ENCODE measurements around the gene WASF1. TPM values are rescaled to one million over a fixed set of nuclear protein-coding genes. Genes with fewer than 3 reads are reported as not detected.
A peak's percentile ranks its signal among the peaks of the same experiment; 100 is the strongest.

Gene WASF1
- total RNA-seq, result 1 to 10 TPM; 2.1 to 8.8 (median 3.7) TPM
- 1 to 10 TPM; 1.2 to 3.0 (median 2.3) TPM for polyA plus RNA-seq
- long read RNA-seq, donor 1, partial matches to known transcripts, result 0 of 4 reads
- long read RNA-seq, donor 1, other reads (novel, unspliced or antisense), result 0 of 4 reads
- long read RNA-seq, donor 2, partial matches to known transcripts, result 0 of 1 reads
- long read RNA-seq, donor 2, other reads (novel, unspliced or antisense), result 0 of 1 reads

GRCh38 chr6:110179406-110180227, at the start of gene WASF1:
TSS of gene WASF1 (minus strand) at chr6:110179670. CDS start at chr6:110127601, 52,069 bp downstream.
- peak within 1 kb of the TSS; percentile 64 to 99 (median 84) for H3K4me3 ChIP-seq
- peaks cover 0 to 23% (median 0%) of the 10 kb centered on the region in 7 donors for H3K27me3 ChIP-seq (replicated peaks in 1 of 7)
- TF ChIP-seq POLR2AphosphoS5 (IDR thresholded peaks at IDR 0.05) (peak; percentile 67 to 84 (median 84)), POLR2A (IDR thresholded peaks at IDR 0.05) (no peak)
- TF ChIP-seq, protein P1, sequence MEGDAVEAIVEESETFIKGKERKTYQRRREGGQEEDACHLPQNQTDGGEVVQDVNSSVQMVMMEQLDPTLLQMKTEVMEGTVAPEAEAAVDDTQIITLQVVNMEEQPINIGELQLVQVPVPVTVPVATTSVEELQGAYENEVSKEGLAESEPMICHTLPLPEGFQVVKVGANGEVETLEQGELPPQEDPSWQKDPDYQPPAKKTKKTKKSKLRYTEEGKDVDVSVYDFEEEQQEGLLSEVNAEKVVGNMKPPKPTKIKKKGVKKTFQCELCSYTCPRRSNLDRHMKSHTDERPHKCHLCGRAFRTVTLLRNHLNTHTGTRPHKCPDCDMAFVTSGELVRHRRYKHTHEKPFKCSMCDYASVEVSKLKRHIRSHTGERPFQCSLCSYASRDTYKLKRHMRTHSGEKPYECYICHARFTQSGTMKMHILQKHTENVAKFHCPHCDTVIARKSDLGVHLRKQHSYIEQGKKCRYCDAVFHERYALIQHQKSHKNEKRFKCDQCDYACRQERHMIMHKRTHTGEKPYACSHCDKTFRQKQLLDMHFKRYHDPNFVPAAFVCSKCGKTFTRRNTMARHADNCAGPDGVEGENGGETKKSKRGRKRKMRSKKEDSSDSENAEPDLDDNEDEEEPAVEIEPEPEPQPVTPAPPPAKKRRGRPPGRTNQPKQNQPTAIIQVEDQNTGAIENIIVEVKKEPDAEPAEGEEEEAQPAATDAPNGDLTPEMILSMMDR (IDR thresholded peaks at IDR 0.05 in 8 of 11, conservative IDR thresholded peaks at IDR 0.05 in 3 of 11), result peak in 4 of 11 experiments; percentile 24 to 49 (median 30)
- H3K4me1 ChIP-seq, result peaks cover 25 to 59% (median 47%) of the 10 kb centered on the region in 6 donors
- no peaks in the 10 kb centered on the region for H3K9me3 ChIP-seq
- H3K27ac ChIP-seq, result peak within 1 kb of the TSS; percentile 80 to 93 (median 88)
- peak; percentile 96 for DNase-seq
- WGBS, 5 donors, result 0 to 1% (median 1%) methylated on average over 32 to 62 of the region's 62 CpGs
- intact Hi-C loops (cut with DNase I; ENCODE audit: low total_unique reads), result no loop called here
- H3K36me3 ChIP-seq, result no peaks in the 10 kb centered on the region

DNA sequence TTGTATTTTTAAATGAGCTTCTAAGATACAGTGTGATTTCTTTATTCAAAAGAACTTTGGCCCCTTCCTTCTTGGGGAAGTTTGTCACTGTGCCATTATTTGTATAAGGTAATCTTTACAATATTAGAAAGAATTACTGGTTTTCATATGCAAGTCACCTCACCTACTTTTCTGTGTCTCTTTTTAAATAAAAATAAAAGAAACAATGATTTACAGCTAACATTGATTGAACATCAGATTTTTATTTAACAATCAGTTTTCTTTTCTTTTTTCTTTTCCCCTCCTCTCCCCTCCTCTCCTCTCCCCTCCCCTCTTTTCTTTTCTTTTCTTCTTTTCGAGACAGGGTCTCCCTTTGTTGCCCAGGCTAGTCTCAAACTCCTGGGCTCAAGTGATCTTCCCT, 46.8 kb upstream of the WASF1 start:
- Histone ChIP-seq H3K27ac (no peak overlapping the region), H3K4me1 (peaks cover 0 to 3% (median 0%) of the 10 kb centered on the region in 6 donors), H3K4me3 (no peak overlapping the region), H3K27me3 (replicated peaks in 1 of 7) (no peaks in the 10 kb centered on the region), H3K36me3 (peaks cover 3 to 98% (median 45%) of the 10 kb centered on the region in 6 donors), H3K9me3 (no peaks in the 10 kb centered on the region)
- no peak for DNase-seq
- intact Hi-C loops (cut with DNase I; ENCODE audit: low total_unique reads), result no loop called here
- no peak for TF ChIP-seq POLR2A (IDR thresholded peaks at IDR 0.05)
- no peak for TF ChIP-seq POLR2AphosphoS5 (IDR thresholded peaks at IDR 0.05)
- TF ChIP-seq, protein P1 (IDR thresholded peaks at IDR 0.05 in 8 of 11, conservative IDR thresholded peaks at IDR 0.05 in 3 of 11), result no peak
- 90 to 100% (median 95%) methylated on average over 1 of the region's 1 CpG for WGBS, 5 donors

DNA sequence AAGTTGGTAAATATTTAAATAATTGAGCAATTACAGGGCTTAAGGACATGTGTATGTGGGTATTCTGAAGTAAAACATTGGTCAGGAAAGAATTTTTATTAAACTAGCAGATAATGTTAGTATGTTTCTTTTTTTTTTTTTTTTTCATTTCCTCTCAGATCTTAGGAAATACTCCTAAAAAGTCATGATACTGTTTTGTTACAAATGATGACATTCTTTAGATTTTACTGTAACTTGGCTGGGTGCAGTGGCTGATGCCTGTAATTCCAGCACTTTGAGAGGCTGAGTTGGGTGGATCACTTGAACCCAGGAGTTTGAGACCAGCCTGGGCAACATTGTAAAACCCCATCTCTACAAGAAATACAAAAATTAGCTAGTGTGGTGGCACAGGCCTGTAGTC, 42.3 kb upstream of the WASF1 start:
- intact Hi-C loops (cut with DNase I; ENCODE audit: low total_unique reads), result no loop called here
- H3K27ac ChIP-seq, result no peak overlapping the region
- no peak for TF ChIP-seq POLR2AphosphoS5 (IDR thresholded peaks at IDR 0.05)
- no peak for TF ChIP-seq POLR2A (IDR thresholded peaks at IDR 0.05)
- DNase-seq, result no peak
- H3K4me1 ChIP-seq, result peaks cover 0 to 3% (median 0%) of the 10 kb centered on the region in 6 donors
- peaks cover 7 to 100% (median 52%) of the 10 kb centered on the region in 6 donors for H3K36me3 ChIP-seq
- H3K27me3 ChIP-seq (replicated peaks in 1 of 7), result no peaks in the 10 kb centered on the region
- H3K9me3 ChIP-seq, result no peaks in the 10 kb centered on the region
- H3K4me3 ChIP-seq, result no peak overlapping the region

DNA sequence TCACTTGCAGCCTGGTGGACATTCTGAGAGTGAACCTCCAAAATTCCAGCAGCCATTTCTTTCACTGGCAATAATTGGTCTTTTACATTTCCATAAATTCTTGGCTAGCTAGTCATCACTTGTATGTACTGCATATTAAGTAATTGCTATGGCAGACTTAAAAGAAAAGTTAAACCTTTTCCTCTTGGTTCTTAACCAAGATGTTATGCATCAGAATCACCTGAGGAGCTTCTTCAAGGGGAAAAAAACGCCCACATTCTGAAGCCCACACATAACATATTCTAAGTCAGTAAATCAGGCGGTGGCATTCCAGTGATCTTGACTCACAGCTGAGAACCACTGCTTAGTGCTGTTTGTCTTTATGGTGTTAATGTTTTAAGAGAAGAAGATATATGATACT, 37.8 kb upstream of the WASF1 start:
- DNase-seq, result no peak
- H3K9me3 ChIP-seq, result no peaks in the 10 kb centered on the region
- H3K4me3 ChIP-seq, result no peak overlapping the region
- TF ChIP-seq, protein P1 (IDR thresholded peaks at IDR 0.05 in 8 of 11, conservative IDR thresholded peaks at IDR 0.05 in 3 of 11), result no peak
- TF ChIP-seq POLR2A (IDR thresholded peaks at IDR 0.05), result no peak
- no peak for TF ChIP-seq POLR2AphosphoS5 (IDR thresholded peaks at IDR 0.05)
- peaks cover 7 to 100% (median 77%) of the 10 kb centered on the region in 6 donors for H3K36me3 ChIP-seq
- H3K27ac ChIP-seq, result no peak overlapping the region
- H3K4me1 ChIP-seq, result no peaks in the 10 kb centered on the region
- 74 to 95% (median 91%) methylated on average over 2 of the region's 2 CpGs for WGBS, 5 donors
- H3K27me3 ChIP-seq (replicated peaks in 1 of 7), result no peaks in the 10 kb centered on the region
- intact Hi-C loops (cut with DNase I; ENCODE audit: low total_unique reads), result no loop called here

All from spleen (tissue), 13 donors.